Hepatocyte (in vitro differentiated cells): Measurements from ENCODE around the gene RUNX3.

Experiments used
- EZH2 ChIP-seq: fragments of 200-600 bp; sonication (generic); IDR thresholded peaks from 2 replicates; pipeline ENCODE4 v1.6.1; 2016; ENCODE audit warnings: antibody characterized with exemption, mild to moderate bottlenecking, borderline replicate concordance
- TF ChIP-seq, protein P1 (sequence below): fragments of 200-600 bp; sonication (generic); IDR thresholded peaks from 2 replicates; pipeline ENCODE4 v1.5.1; 2016; ENCODE audit warnings: antibody characterized with exemption, mild to moderate bottlenecking; ENCODE audit not compliant: poor library complexity

DNA sequence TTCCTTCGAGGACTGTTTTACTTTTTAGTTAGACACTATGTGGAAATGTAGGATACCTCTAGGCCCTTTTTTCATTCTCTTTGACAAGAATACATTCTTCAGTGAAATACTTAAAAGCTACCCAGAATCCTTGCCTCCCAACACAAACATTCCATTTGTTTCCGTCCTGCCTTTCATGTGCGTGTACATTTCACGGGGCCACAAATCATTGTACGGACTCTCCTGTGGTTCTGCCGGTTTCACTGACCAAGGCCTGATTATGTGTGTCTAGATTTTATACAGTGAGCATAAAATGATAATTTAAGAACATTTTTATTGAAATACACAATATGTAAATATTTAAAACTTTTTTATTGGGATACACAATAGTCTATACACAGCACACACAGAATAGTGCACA lies 76.4 kb downstream of the RUNX3 start:
- TF ChIP-seq, protein P1, sequence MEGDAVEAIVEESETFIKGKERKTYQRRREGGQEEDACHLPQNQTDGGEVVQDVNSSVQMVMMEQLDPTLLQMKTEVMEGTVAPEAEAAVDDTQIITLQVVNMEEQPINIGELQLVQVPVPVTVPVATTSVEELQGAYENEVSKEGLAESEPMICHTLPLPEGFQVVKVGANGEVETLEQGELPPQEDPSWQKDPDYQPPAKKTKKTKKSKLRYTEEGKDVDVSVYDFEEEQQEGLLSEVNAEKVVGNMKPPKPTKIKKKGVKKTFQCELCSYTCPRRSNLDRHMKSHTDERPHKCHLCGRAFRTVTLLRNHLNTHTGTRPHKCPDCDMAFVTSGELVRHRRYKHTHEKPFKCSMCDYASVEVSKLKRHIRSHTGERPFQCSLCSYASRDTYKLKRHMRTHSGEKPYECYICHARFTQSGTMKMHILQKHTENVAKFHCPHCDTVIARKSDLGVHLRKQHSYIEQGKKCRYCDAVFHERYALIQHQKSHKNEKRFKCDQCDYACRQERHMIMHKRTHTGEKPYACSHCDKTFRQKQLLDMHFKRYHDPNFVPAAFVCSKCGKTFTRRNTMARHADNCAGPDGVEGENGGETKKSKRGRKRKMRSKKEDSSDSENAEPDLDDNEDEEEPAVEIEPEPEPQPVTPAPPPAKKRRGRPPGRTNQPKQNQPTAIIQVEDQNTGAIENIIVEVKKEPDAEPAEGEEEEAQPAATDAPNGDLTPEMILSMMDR = no peak
- no peak for TF ChIP-seq EZH2
